GM21723 (cell line): Measurements from ENCODE around the gene LRRC10B.

Source experiments
- ATAC-seq: cut with Tn5 transposase; IDR thresholded peaks from one replicate; pipeline ENCODE4 v1.9.1; 2021; ENCODE audit warnings: mild to moderate bottlenecking, moderate library complexity; ENCODE audit not compliant: unreplicated experiment

The LRRC10B gene

GRCh38 chr11:61543606-61544306 is 35.2 kb downstream of the LRRC10B start:
- no peak for ATAC-seq

DNA sequence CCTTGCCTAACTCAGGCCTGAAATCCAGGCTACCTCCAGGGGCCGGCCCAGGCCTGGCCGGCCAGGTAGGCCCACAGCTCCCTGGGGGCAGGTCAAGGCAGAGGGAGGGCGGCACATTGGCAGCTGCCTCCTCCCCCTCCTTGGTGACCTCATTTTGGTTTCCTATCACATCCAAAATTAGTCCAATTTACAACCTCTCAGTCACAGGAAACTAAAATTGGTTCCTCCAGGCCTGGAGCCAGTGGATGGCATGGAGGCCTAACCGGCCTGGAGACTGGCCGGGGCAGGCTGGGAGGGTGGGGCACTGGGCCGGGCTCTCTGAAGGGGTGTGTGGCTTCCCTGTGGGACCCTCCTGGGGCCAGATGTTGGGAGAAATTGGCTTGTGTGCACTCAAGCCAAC is 35.9 kb downstream of the LRRC10B start:
- no peak for ATAC-seq

- no peak for ATAC-seq
Measured at GRCh38 chr11:61545341-61545740, 36.8 kb downstream of the LRRC10B start.

GRCh38 chr11:61545921-61546320 is 37.4 kb downstream of the LRRC10B start:
- no peak for ATAC-seq

DNA sequence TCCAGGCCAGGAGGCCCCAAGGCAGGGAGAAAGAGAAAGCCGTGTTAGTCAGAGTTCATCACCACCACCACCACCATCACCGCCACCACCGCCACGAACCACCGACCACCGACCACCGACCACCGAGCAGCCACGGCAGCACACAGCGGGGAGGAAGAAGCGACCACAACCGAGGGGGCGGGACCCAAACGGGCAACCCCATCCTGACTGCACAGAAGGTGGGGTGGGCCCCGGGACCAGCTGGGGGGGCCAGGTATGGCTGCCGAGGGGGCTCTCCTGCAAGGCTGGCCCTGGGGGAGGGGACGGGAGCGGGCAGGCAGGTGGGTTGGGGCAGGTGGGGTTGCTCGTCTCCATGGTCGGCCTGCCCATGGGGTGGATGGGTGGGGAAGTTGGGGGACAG is 38.1 kb downstream of the LRRC10B start:
- ATAC-seq: no peak

DNA sequence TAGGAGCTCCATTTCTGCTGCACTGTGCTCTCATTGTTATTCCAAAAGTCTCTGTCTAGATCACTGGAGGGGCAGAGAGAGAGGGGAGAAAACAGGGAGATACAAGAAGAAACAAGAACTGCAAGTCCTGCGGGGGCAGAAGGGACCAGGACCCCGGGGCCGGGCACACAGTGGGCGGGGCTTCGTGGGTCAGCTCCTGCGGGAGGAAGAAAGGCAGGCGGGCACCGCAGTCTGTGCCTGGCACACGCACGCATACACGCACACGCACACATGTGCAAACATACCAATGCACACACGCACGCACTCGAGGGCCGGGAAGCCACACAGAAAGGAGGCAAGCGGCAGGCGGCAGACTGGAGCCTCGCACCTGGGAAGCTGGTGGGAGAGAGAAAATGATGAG is 38.7 kb downstream of the LRRC10B start:
- no peak for ATAC-seq

GRCh38 chr11:61549177-61549576 is 40.6 kb downstream of the LRRC10B start:
- no peak for ATAC-seq

- ATAC-seq: no peak
Measured at GRCh38 chr11:61549662-61550568, 41.4 kb downstream of the LRRC10B start.

GRCh38 chr11:61550665-61551227 is 42.2 kb downstream of the LRRC10B start:
- no peak for ATAC-seq

- ATAC-seq: no peak
Measured at GRCh38 chr11:61551634-61552033, 43.1 kb downstream of the LRRC10B start.

GRCh38 chr11:61552108-61552635 is 43.6 kb downstream of the LRRC10B start:
- ATAC-seq: no peak

GRCh38 chr11:61553373-61554171 is 45.0 kb downstream of the LRRC10B start:
- ATAC-seq: no peak

DNA sequence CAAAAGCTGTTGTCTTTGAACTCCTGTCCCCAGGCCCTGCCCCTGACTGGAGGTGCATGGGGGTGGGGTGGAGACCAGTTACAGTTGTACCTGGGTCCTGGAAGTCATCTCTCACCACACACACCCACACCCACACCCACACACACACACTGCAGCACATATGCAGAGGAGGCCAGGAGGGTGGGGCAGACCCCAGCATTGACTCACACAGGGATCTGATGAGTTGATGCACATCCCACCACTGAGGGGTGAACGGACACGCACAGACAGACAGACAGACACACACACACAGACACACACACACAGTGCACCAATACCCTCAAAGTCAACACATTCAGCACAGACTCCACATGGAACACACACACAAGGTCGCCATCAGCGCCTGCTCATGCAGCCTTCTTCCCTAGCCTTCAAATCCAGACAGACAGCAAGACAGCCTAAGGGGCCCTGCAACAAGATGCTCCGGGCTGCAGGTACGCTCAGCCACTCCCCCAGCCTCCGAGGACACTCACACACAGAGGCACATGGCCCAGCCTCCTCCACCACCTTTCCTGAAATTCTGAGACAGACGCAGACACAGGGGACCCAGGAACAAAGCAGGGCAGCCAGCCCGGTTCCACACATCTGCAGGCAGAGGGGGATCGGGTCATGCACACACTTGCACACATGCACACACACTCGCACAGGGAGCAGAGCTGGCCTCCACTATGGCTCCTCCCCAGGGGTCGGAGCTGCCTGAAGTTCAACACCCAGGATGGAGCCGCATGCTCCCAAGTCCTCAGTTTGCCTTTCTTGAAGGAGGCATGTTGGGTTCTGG is 45.8 kb downstream of the LRRC10B start:
- no peak for ATAC-seq

GRCh38 chr11:61555051-61555969 is 46.8 kb downstream of the LRRC10B start:
- no peak for ATAC-seq

DNA sequence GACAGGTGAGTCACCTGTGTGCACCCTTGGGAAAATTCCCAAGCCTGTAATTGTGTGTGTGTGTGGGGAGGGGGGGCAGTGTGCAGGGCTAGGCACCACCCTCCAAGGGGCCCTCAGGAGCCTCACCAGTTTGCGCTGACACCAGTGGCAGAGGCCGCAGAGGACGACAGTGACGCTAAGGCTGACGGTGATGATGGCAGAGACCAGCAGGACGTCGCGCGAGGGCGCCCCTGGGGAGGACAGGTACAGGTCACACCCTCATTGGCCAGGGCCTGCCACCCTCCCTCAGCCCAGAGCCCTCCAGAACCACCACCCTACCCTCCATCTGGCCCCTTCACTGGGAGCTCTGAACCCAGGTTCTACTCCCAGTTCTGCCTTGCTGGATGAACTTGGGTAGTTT is 47.4 kb downstream of the LRRC10B start:
- ATAC-seq: no peak

- no peak for ATAC-seq
Measured at GRCh38 chr11:61556621-61557020, 48.1 kb downstream of the LRRC10B start.
